GM10266 (cell line): ENCODE results near the gene GALR2.

Experiments used
- DNase-seq: peaks from one replicate; pipeline ENCODE4 v3.0.0; 2012; ENCODE audit errors: extremely low spot score
- TF ChIP-seq, protein P1 (sequence below): IDR thresholded peaks from 2 replicates; pipeline ENCODE4 v1.5.1; 2012; ENCODE audit warnings: mild to moderate bottlenecking, low read depth; ENCODE audit not compliant: control insufficient read depth, insufficient read depth; ENCODE audit errors: missing control alignments

Gene GALR2

DNA sequence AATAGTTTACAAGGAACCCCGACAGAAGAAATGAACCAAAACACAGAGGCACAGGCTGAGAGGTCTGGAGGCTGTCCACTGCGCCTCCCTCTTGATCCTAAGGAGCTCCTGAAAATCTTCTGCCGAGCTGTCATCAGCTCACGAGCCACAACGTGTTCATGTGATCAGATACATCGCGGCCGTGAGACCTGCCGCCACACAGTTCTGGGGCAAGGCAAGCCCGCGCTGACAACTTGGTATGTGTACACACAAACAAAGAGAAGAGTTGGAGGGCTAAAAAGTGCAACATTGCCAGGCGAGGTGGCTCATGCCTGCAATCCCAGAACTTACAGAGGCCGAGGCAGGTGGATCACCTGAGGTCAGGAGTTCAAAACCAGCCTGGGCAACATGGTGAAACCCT, 21.4 kb downstream of the GALR2 start:
- TF ChIP-seq, protein P1, sequence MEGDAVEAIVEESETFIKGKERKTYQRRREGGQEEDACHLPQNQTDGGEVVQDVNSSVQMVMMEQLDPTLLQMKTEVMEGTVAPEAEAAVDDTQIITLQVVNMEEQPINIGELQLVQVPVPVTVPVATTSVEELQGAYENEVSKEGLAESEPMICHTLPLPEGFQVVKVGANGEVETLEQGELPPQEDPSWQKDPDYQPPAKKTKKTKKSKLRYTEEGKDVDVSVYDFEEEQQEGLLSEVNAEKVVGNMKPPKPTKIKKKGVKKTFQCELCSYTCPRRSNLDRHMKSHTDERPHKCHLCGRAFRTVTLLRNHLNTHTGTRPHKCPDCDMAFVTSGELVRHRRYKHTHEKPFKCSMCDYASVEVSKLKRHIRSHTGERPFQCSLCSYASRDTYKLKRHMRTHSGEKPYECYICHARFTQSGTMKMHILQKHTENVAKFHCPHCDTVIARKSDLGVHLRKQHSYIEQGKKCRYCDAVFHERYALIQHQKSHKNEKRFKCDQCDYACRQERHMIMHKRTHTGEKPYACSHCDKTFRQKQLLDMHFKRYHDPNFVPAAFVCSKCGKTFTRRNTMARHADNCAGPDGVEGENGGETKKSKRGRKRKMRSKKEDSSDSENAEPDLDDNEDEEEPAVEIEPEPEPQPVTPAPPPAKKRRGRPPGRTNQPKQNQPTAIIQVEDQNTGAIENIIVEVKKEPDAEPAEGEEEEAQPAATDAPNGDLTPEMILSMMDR, result no peak
- DNase-seq, result no peak

DNA sequence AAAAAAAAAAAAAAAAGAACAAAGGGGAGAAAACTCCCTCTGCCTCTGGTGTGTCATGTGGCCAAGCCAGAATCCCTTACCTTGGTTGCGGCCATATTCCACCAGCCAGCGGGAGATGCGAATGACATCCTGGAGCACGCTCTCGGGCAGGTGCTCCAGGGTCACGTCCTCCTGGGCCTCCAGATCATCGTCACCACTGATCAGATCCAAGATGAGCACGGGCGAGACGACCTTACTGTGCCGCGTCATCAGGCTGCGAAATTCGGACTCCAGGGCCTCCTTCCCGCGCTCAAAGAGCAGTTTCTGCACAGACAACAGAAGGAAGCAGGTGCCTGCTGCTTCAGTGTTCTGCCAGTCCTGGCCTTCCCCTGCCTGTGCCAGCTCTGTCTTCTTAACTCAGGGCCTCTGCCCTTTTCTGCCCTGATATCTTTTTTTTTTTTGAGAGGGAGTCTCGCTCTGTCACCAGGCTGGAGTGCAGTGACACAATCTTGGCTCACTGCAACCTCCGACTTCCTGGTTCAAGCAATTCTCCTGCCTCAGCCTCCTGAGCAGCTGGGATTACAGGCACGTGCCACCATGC, 23.2 kb downstream of the GALR2 start:
- TF ChIP-seq, protein P1, result no peak
- DNase-seq, result no peak

DNA sequence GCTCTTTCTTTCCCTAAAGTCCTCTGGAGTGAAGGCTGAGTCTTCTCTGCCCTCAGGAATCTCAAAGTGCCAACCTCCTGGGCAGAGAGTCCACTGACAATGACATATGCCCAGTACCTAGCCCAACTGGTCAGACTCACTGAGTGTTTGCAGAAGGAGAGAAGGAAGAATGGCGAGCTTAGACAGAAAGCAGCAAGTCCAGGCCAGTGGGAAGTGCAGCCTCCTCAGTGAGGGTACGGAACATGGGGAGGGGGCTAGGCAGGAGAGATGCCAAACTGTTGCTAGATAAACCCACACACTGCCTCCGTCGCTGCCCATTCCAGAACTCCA, 28.3 kb downstream of the GALR2 start:
- TF ChIP-seq, protein P1, result no peak
- DNase-seq, result no peak

DNA sequence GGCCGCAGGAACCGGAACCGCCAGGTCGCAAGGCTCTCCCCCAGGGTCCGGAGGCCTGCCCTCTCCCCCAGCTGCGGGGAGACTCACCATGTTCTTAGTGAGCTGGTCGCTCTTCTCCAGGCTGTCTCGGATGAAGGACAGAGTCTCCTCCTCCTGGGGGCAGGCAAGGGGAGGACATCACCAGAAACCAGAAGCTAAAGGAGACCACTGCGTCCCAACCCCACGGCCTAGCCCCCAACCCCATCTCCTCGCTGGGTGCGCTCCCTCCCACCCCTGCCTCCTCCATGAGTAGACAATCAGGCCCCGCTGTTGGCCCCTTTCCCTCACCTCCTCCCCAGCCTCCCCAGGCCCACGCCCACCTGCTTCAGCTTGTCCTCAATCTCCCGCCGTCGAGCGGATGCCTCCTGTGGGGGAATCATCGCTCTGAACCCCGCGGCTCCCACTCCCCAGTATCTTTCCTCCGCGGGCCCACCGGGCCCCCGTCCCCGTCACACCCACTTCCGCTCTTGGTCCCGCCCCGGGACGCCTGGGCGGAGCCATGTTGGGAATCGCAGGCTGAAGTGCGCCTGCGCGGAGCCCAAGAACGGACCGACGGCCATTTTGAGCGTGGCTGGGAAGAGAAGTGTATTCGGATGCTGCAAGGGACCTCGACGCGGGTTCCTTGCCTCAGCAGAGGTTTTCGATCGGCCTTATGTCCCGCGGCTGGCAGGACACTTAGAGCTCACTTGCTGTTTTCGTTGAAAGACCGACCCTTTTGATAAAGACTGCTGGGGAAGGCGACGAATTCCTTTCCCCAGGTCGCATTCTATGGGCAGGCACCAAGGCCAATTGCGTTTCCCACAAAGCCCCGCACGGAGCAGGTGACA, 28.9 kb downstream of the GALR2 start, which contains the start of gene EXOC7:
EXOC7 (minus strand) TSS at position 514 of the 866 bp plus-strand sequence; CDS start at position 419, 95 bp downstream.
- TF ChIP-seq, protein P1, result no peak
- DNase-seq, result peak; percentile 97

DNA sequence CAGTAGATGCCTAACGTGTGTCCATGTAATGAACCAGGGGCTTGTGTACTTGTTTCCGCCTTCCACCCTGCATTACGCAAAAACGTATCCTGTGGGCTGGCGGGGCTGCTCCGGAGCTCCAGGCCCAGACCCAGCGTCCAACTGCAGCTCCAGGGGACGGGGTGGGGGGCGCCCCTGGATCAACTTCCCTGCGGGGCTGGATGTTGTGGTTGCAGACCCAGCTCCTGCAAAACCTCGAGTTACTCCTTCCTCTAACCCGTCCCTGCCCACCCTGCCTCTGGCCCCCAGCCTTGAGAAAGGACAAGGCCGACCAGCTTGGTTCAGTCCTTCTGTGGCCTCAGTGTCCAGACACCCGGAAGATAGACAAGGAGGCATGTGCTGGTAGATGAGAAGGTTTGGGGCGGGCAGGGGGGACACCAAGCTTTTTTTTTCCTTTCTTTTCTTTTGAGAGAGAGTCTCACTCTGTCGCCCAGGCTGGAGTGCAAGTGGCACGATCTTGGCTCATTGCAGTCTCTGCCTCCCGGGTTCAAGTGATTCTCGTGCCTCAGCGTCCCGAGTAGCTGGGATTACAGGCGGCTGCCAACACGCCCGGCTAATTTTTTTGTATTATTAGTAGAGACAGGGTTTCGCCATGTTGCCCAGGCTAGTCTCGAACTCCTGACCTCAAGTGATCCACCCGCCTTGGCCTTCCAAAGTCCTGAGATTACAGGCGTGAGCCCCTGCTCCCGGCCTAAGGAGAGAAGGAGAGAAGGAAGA, 29.7 kb downstream of the GALR2 start:
- DNase-seq, result no peak
- TF ChIP-seq, protein P1, result no peak

DNA sequence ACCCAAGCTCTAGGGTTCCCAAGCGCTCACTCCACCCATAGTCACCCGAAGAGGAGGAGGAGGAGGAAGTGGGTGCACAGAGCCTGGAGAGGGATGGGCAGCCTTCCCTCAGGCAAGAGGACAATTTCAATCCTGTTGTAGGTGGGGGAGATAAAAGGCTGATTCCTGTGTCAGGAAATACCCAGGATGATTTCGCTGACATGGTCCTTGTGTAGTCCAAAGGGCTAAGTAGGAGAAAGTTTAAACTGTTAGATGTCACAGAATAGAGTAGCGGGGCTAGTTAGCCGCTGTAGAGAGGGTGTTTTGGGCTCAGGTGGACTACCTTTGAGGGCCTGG, 30.3 kb downstream of the GALR2 start:
- no peak for DNase-seq
- TF ChIP-seq, protein P1, result no peak
